ENCODE results near the gene CSMD2. TPM values are rescaled to one million over a fixed set of nuclear protein-coding genes. Genes with fewer than 3 reads are reported as not detected.

The CSMD2 gene
- total and polyA plus RNA-seq, 2 of the 8 experiments (the other 6 are each of a cell fraction or from before 2014, with no cell fraction given), result 7.0 to 14.7 TPM

GRCh38 chr1:33946836-33947235, 218.2 kb downstream of the CSMD2 start (continued):
- TF ChIP-seq KDM5A (IDR thresholded peaks at IDR 0.05; ENCODE audit: low read length), result no peak
